IMR-90 (cell line): Measurements from ENCODE around the gene MEDAG. TPM values are rescaled to one million over a fixed set of nuclear protein-coding genes. Genes with fewer than 3 reads are reported as not detected.
A peak's percentile ranks its signal among the peaks of the same experiment; 100 is the strongest.

ENCODE experiments used
- ATAC-seq: fragments of 200-7000 bp; cut with Tn5 transposase; 2 replicates; pipeline ENCODE4 v1.9.1; 2020; ENCODE audit warnings: low read depth, mild to moderate bottlenecking, moderate library complexity
- BruUV-seq: library from RNA; stranded (reverse); fragments of 400-500 nt; replicated peaks from 2 replicates; lab custom pipeline; 2021; lab: Mats Ljungman, UMichigan
- CTCF ChIA-PET: fragments of 300-600 bp; formaldehyde crosslinking; extraction: SDS; loops from one replicate; lab custom pipeline; 2021; ENCODE audit warnings: antibody characterized with exemption; lab: Yijun Ruan, JAX
- POLR2A ChIA-PET: fragments of 300-600 bp; sonication (Branson Sonifier 250); formaldehyde crosslinking; loops from one replicate; lab custom pipeline; 2022; ENCODE audit warnings: antibody characterized with exemption; ENCODE audit not compliant: unreplicated experiment; lab: Charles Lee
- DNase-seq: peaks from one replicate; pipeline ENCODE4 v3.0.0; 2013
- H2AFZ ChIP-seq: replicated peaks from 2 replicates; pipeline ENCODE3; 2013; ENCODE audit warnings: low read length, mild to moderate bottlenecking; ENCODE audit not compliant: poor library complexity
- H2AK5ac ChIP-seq: 2 replicates; pipeline ENCODE4 v1.6.1; 2013; ENCODE audit warnings: low read depth, low read length, inconsistent platforms
- H2AK9ac ChIP-seq: replicated peaks from 2 replicates; pipeline ENCODE3; 2013; ENCODE audit warnings: mild to moderate bottlenecking, low read depth, low read length, moderate library complexity; ENCODE audit not compliant: poor library complexity
- H2BK120ac ChIP-seq: 2 replicates; pipeline ENCODE4 v1.6.1; 2013; ENCODE audit warnings: low read depth, low read length, inconsistent platforms
- H2BK15ac ChIP-seq: 3 replicates; pipeline ENCODE4 v1.6.1; 2013; ENCODE audit warnings: low read depth, low read length, inconsistent platforms
- H2BK20ac ChIP-seq: 2 replicates; pipeline ENCODE4 v1.6.1; 2013; ENCODE audit warnings: low read depth, mild to moderate bottlenecking, inconsistent platforms, low read length, moderate library complexity
- H2BK5ac ChIP-seq: 2 replicates; pipeline ENCODE4 v1.6.1; 2013; ENCODE audit warnings: mild to moderate bottlenecking, low read depth, low read length, inconsistent platforms; ENCODE audit not compliant: poor library complexity, severe bottlenecking
- H3K14ac ChIP-seq: replicated peaks from 2 replicates; pipeline ENCODE4 v1.6.1; 2013; ENCODE audit warnings: low read depth, low read length, inconsistent platforms
- H3K18ac ChIP-seq: 2 replicates; pipeline ENCODE4 v1.6.1; 2013; ENCODE audit warnings: low read depth, low read length, control low read depth
- H3K23ac ChIP-seq: 2 replicates; pipeline ENCODE4 v1.6.1; 2013; ENCODE audit warnings: low read depth, low read length, inconsistent platforms
- H3K27ac ChIP-seq: 2 replicates; pipeline ENCODE4 v1.5.1; 2013; ENCODE audit warnings: mild to moderate bottlenecking, control low read depth, low read length; ENCODE audit not compliant: insufficient read depth
- H3K27me3 ChIP-seq: 2 replicates; pipeline ENCODE4 v1.6.1; 2013; ENCODE audit warnings: low read length; ENCODE audit not compliant: control insufficient read depth, insufficient read depth
- H3K36me3 ChIP-seq: 2 replicates; pipeline ENCODE4 v1.6.1; 2013; ENCODE audit warnings: low read length, mixed read lengths; ENCODE audit not compliant: control insufficient read depth, insufficient read depth
- H3K4ac ChIP-seq: 2 replicates; pipeline ENCODE4 v1.6.1; 2013; ENCODE audit warnings: low read depth, low read length, inconsistent platforms
- H3K4me1 ChIP-seq: 2 replicates; pipeline ENCODE4 v1.6.1; 2013; ENCODE audit warnings: low read length, mixed read lengths; ENCODE audit not compliant: control insufficient read depth, insufficient read depth
- H3K4me2 ChIP-seq: 2 replicates; pipeline ENCODE4 v1.6.1; 2013; ENCODE audit warnings: low read depth, mild to moderate bottlenecking, control low read depth, low read length, moderate library complexity
- H3K4me3 ChIP-seq: 2 replicates; pipeline ENCODE4 v1.5.1; 2013; ENCODE audit warnings: low read depth, mild to moderate bottlenecking, control low read depth, low read length, moderate library complexity; ENCODE audit not compliant: insufficient read depth
- H3K56ac ChIP-seq: 2 replicates; pipeline ENCODE4 v1.6.1; 2013; ENCODE audit warnings: low read length, inconsistent platforms; ENCODE audit not compliant: insufficient read depth; ENCODE audit errors: extremely low read depth
- H3K79me1 ChIP-seq, 2 experiments: 2 replicates each; pipeline ENCODE4 v1.6.1; 2013; ENCODE audit warnings: low read length in 2 of 2, inconsistent platforms in 1 of 2, low read depth in 1 of 2
- H3K9ac ChIP-seq: 2 replicates; pipeline ENCODE4 v1.6.1; 2013; ENCODE audit warnings: low read depth, low read length, control low read depth
- H3K9me1 ChIP-seq: 2 replicates; pipeline ENCODE4 v1.6.1; 2013; ENCODE audit warnings: low read length, inconsistent platforms; ENCODE audit not compliant: insufficient read depth
- H3K9me3 ChIP-seq: 2 replicates; pipeline ENCODE4 v1.6.1; 2013; ENCODE audit warnings: low read length; ENCODE audit not compliant: control insufficient read depth, insufficient read depth
- H4K20me1 ChIP-seq: 2 replicates; pipeline ENCODE4 v1.6.1; 2013; ENCODE audit warnings: low read length, inconsistent platforms; ENCODE audit not compliant: insufficient read depth
- H4K5ac ChIP-seq: 2 replicates; pipeline ENCODE4 v1.6.1; 2013; ENCODE audit warnings: mild to moderate bottlenecking, low read depth, low read length, control low read depth
- H4K8ac ChIP-seq, 2 experiments: 2 replicates each; pipeline ENCODE4 v1.6.1; 2013; ENCODE audit warnings: low read depth in 2 of 2, low read length in 2 of 2, control low read depth in 1 of 2, inconsistent platforms in 1 of 2
- H4K91ac ChIP-seq: 2 replicates; pipeline ENCODE4 v1.6.1; 2013; ENCODE audit warnings: low read depth, low read length, inconsistent platforms; ENCODE audit not compliant: insufficient read depth
- CEBPB ChIP-seq: IDR thresholded peaks from 2 replicates; pipeline ENCODE4 v1.6.1; 2012; ENCODE audit warnings: low read depth, low read length, improper control_type of control experiment
- ELK1 ChIP-seq: fragments of 150-350 bp; IDR thresholded peaks from 2 replicates; pipeline ENCODE4 v1.6.1; 2016; ENCODE audit warnings: low read depth, mild to moderate bottlenecking, low read length, moderate library complexity, borderline replicate concordance
- MAFK ChIP-seq: IDR thresholded peaks from 2 replicates; pipeline ENCODE4 v1.6.1; 2012; ENCODE audit warnings: low read depth, low read length, improper control_type of control experiment
- RAD21 ChIP-seq: IDR thresholded peaks from 2 replicates; pipeline ENCODE4 v1.6.1; 2012; ENCODE audit warnings: low read length, improper control_type of control experiment
- RCOR1 ChIP-seq: IDR thresholded peaks from 2 replicates; pipeline ENCODE4 v1.6.1; 2012; ENCODE audit warnings: mild to moderate bottlenecking, low read length, improper control_type of control experiment; ENCODE audit not compliant: insufficient replicate concordance
- SMC3 ChIP-seq: fragments of 150-350 bp; IDR thresholded peaks from 2 replicates; pipeline ENCODE4 v1.6.1; 2016; ENCODE audit warnings: low read depth, mild to moderate bottlenecking, antibody characterized with exemption, low read length, moderate library complexity
- USF2 ChIP-seq: fragments of 150-350 bp; IDR thresholded peaks from 2 replicates; pipeline ENCODE4 v1.6.1; 2017; ENCODE audit warnings: mild to moderate bottlenecking, antibody characterized with exemption, low read length, low read depth
- WGBS, 2 experiments: methylation state at CpG; one replicate each; pipeline versions ENCODE4 v1.1.5 to v1.1.7; 2013; ENCODE audit warnings: missing lambda C conversion rate in 2 of 2; ENCODE audit not compliant: insufficient read length in 1 of 2; ENCODE audit errors: extremely low coverage in 2 of 2; 5-methylcytosine and 5-hydroxymethylcytosine counted together
- dilution Hi-C: fragments of 300-500 bp; cut with HindIII; formaldehyde crosslinking; loops from one replicate; pipeline ENCODE4 v1.14.3; 2018; ENCODE audit warnings: low sequenced_read_pairs; ENCODE audit not compliant: unreplicated experiment
- in situ Hi-C: fragments of 300-500 bp; cut with MboI; formaldehyde crosslinking; loops from 3 replicates; pipeline ENCODE4 v1.14.3; 2019; ENCODE audit warnings: low sequenced_read_pairs, inconsistent platforms, mixed read lengths
- intact Hi-C: fragments of 100-400 bp; cut with micrococcal nuclease; formaldehyde crosslinking; loops from 2 replicates; pipeline ENCODE4 v1.10.0; 2022
- polyA plus RNA-seq, 3 experiments: library from polyadenylated mRNA; depleted of rRNA; stranded (reverse); fragments of >200 nt; gene quantifications; 2 replicates each; pipeline ENCODE4 v1.2.3, GENCODE V29; 2012; ENCODE audit warnings: low replicate concordance in 1 of 3
- total RNA-seq: library from RNA; depleted of rRNA; stranded (reverse); fragments of >200 nt; gene quantifications from 2 replicates; pipeline ENCODE4 v1.2.3, GENCODE V29; 2012

MEDAG gene
- total and polyA plus RNA-seq, 2 of the 4 experiments (the other 2 are of a cell fraction), result 0.32 to 0.36 TPM

GRCh38 chr13:30971575-30971974 lies 65.5 kb downstream of the MEDAG start:
- Histone ChIP-seq H3K56ac (no peak overlapping the region), H2AK9ac (no peak overlapping the region), H2BK20ac (peak overlapping the region; percentile 75), H3K27me3 (no peaks in the 10 kb centered on the region), H2BK120ac (peak overlapping the region; percentile 70; the same call in 1 of the 2 replicates), H2BK15ac (peak overlapping the region; percentile 71; the same call in 1 of the 3 replicates), H3K4me1 (peaks cover 22% of the 10 kb centered on the region), H3K9me1 (no peaks in the 10 kb centered on the region; the same call in 1 of the 2 replicates), H3K23ac (no peak overlapping the region), H3K36me3 (no peaks in the 10 kb centered on the region), H3K9ac (0 out of 2 replicates have a peak overlapping the region, but pooled peaks have one; percentile 3), H4K20me1 (no peaks in the 10 kb centered on the region), H3K14ac (peak overlapping the region; percentile 80), H2BK5ac (peak overlapping the region; percentile 76), H3K27ac (peak overlapping the region; percentile 35; the same call in 1 of the 2 replicates), H3K4me3 (no peak overlapping the region), H3K79me1 (no peaks in the 10 kb centered on the region), H2AFZ (no peak overlapping the region), H3K4me2 (peak overlapping the region; percentile 41), H3K18ac (peak overlapping the region; percentile 90), H4K91ac (0 out of 2 replicates have a peak overlapping the region, but pooled peaks have one; percentile 26), H4K8ac (peak overlapping the region; percentile 43 to 44; a peak in 2 of 4 replicates), H3K9me3 (no peaks in the 10 kb centered on the region), H3K4ac (peak overlapping the region; percentile 70), H4K5ac (peak overlapping the region; percentile 84; the same call in 1 of the 2 replicates), H2AK5ac (peak overlapping the region; percentile 67; the same call in 1 of the 2 replicates)
- BruUV-seq, result no TSS peak
- ChIA-PET CTCF (interaction anchor here (0.6 kb wide), 1 partner anchor 610 kb away, joined by 3 read pairs; no protein-coding TSS in a partner anchor), POLR2A (no interaction called here)
- intact Hi-C loops, result loop anchor here (10.0 kb wide), 1 partner anchor 167 kb away; no protein-coding TSS in a partner anchor
- ATAC-seq, result peak; percentile 57
- DNase-seq, result peak; percentile 63
- WGBS, 2 experiments, result no CpG with 5 or more reads among the region's 2 CpGs
- dilution Hi-C loops, result no loop called here
- no peak for TF ChIP-seq SMC3
- no peak for TF ChIP-seq RAD21
- TF ChIP-seq USF2, result no peak
- no peak for TF ChIP-seq RCOR1
- no peak for TF ChIP-seq ELK1
- TF ChIP-seq MAFK, result no peak
- TF ChIP-seq CEBPB, result peak; percentile 69
- in situ Hi-C loops, result no loop called here
